Smooth muscle cell (in vitro differentiated cells): Measurements from ENCODE around the gene NT5C3B. TPM values are rescaled to one million over a fixed set of nuclear protein-coding genes. Genes with fewer than 3 reads are reported as not detected.
A peak's percentile ranks its signal among the peaks of the same experiment; 100 is the strongest.

Source experiments
- DNase-seq: peaks from one replicate; lab custom pipeline; 2025; ENCODE audit not compliant: unreplicated experiment; lab: John Stamatoyannopoulos, UW
- H2AFZ ChIP-seq: fragments of 200-600 bp; sonication (generic); 2 replicates; pipeline ENCODE4 v1.6.0; 2016; ENCODE audit warnings: antibody characterized with exemption, low read depth, mild to moderate bottlenecking
- H3F3A ChIP-seq: fragments of 200-600 bp; sonication (generic); 2 replicates; pipeline ENCODE4 v1.6.0; 2017; ENCODE audit warnings: antibody characterized with exemption, low read depth
- H3K27ac ChIP-seq: fragments of 200-600 bp; sonication (generic); 2 replicates; pipeline ENCODE4 v1.5.1; 2016; ENCODE audit warnings: low read depth, mild to moderate bottlenecking
- H3K27me3 ChIP-seq: fragments of 200-600 bp; sonication (generic); 2 replicates; pipeline ENCODE4 v1.6.1; 2016; ENCODE audit warnings: low read depth, mild to moderate bottlenecking
- H3K36me3 ChIP-seq: fragments of 200-600 bp; sonication (generic); 2 replicates; pipeline ENCODE4 v1.5.1; 2016; ENCODE audit warnings: low read depth
- H3K4me1 ChIP-seq: fragments of 200-600 bp; sonication (generic); 2 replicates; pipeline ENCODE4 v1.5.1; 2016; ENCODE audit warnings: low read depth
- H3K4me2 ChIP-seq: fragments of 200-600 bp; sonication (generic); 2 replicates; pipeline ENCODE4 v1.6.0; 2016; ENCODE audit warnings: mild to moderate bottlenecking
- H3K4me3 ChIP-seq: fragments of 200-600 bp; sonication (generic); 2 replicates; pipeline ENCODE4 v1.5.1; 2016; ENCODE audit warnings: mild to moderate bottlenecking
- H3K79me2 ChIP-seq: fragments of 200-600 bp; sonication (generic); 2 replicates; pipeline ENCODE4 v1.6.0; 2016; ENCODE audit warnings: low read depth, mild to moderate bottlenecking
- H3K9ac ChIP-seq: fragments of 200-600 bp; sonication (generic); 2 replicates; pipeline ENCODE4 v1.6.0; 2016; ENCODE audit warnings: low read depth
- H3K9me3 ChIP-seq: fragments of 200-600 bp; sonication (generic); replicated peaks from 2 replicates; pipeline ENCODE4 v1.5.1; 2016; ENCODE audit warnings: low read depth
- H4K20me1 ChIP-seq: fragments of 200-600 bp; sonication (generic); 2 replicates; pipeline ENCODE4 v1.6.0; 2016; ENCODE audit warnings: low read depth
- WGBS: methylation state at CpG from one replicate; pipeline ENCODE4 v1.1.7; 2016; ENCODE audit warnings: low lambda C conversion rate; 5-methylcytosine and 5-hydroxymethylcytosine counted together
- polyA plus RNA-seq: library from polyadenylated mRNA; unstranded; fragments of >200 nt; fragmentation: Nextera tagmentation; extraction: Ambion mirVana; gene quantifications from 2 replicates; pipeline ENCODE4 v1.2.1, GENCODE V29; 2016
- total RNA-seq: library from RNA; depleted of rRNA; stranded (reverse); fragments of >200 nt; gene quantifications from 2 replicates; pipeline ENCODE4 v1.2.3, GENCODE V29; 2014
- TF ChIP-seq, protein P1 (sequence below): fragments of 200-600 bp; sonication (generic); IDR thresholded peaks from 2 replicates; pipeline ENCODE4 v1.5.1; 2017; ENCODE audit warnings: borderline replicate concordance, mild to moderate bottlenecking, antibody characterized with exemption; ENCODE audit not compliant: insufficient read depth, poor library complexity, severe bottlenecking

Gene NT5C3B
- total and polyA plus RNA-seq, 2 experiments from 2014 or later = 46.8 to 76.3 TPM

DNA sequence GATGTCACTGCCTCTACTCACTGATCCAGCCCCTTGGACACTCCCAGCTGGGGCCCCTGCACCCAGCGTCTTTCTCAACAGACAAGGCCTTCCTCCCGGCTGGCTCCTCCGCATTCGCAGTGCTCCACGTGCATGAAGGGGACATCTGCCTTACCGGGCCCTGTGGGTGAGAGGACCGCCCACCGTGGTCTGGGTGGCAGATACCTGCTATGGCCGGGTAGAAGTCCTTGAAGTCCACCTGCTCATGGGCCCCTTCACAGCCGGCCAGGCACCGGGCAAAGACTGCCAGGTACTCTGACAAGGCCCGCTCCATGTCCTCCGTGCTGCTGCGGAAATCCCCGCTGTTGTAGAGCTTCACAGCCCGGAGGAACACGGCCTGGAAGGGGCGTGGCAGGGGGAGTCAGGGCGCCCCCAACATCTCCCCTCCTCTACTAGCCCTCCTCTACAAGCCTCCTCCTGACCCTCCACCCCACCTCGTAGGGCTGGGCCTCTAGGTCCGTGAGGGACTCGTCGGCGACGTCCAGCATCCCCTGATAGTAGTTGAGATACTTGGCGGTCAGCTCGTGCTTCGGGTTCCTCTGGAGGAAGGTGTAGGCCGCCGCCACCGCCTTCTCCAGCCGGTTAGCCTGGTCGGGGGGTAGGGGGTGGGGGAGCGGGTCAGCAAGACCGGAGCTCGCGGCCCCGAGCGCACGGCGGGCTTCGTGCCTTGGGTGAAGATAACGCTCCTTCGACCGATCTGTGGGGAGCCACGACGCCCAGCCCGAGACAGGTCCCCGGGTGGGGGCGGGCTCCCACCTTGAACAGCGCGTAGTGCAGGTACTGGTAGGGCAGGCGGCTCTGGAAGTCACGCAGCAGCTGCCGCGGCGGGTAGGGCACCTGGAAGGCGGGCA lies 25.1 kb downstream of the NT5C3B start:
- H3K79me2 ChIP-seq = peaks cover 60% of the 10 kb centered on the region
- WGBS = 18% methylated on average over 58 of the region's 58 CpGs
- H4K20me1 ChIP-seq = peaks cover 65% of the 10 kb centered on the region
- H3K27ac ChIP-seq = peak overlapping the region; percentile 92
- no peaks in the 10 kb centered on the region for H3K27me3 ChIP-seq
- peak overlapping the region; percentile 51 for H3K9ac ChIP-seq
- H3F3A ChIP-seq = peaks cover 8% of the 10 kb centered on the region
- H3K9me3 ChIP-seq = no peaks in the 10 kb centered on the region
- no peaks in the 10 kb centered on the region for H3K36me3 ChIP-seq
- H3K4me1 ChIP-seq = peaks cover 36% of the 10 kb centered on the region
- H3K4me3 ChIP-seq = peak overlapping the region; percentile 88
- peak overlapping the region; percentile 96 for H3K4me2 ChIP-seq
- peak overlapping the region; percentile 80 for H2AFZ ChIP-seq
- TF ChIP-seq, protein P1, sequence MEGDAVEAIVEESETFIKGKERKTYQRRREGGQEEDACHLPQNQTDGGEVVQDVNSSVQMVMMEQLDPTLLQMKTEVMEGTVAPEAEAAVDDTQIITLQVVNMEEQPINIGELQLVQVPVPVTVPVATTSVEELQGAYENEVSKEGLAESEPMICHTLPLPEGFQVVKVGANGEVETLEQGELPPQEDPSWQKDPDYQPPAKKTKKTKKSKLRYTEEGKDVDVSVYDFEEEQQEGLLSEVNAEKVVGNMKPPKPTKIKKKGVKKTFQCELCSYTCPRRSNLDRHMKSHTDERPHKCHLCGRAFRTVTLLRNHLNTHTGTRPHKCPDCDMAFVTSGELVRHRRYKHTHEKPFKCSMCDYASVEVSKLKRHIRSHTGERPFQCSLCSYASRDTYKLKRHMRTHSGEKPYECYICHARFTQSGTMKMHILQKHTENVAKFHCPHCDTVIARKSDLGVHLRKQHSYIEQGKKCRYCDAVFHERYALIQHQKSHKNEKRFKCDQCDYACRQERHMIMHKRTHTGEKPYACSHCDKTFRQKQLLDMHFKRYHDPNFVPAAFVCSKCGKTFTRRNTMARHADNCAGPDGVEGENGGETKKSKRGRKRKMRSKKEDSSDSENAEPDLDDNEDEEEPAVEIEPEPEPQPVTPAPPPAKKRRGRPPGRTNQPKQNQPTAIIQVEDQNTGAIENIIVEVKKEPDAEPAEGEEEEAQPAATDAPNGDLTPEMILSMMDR = no peak
- DNase-seq = no peak

DNA sequence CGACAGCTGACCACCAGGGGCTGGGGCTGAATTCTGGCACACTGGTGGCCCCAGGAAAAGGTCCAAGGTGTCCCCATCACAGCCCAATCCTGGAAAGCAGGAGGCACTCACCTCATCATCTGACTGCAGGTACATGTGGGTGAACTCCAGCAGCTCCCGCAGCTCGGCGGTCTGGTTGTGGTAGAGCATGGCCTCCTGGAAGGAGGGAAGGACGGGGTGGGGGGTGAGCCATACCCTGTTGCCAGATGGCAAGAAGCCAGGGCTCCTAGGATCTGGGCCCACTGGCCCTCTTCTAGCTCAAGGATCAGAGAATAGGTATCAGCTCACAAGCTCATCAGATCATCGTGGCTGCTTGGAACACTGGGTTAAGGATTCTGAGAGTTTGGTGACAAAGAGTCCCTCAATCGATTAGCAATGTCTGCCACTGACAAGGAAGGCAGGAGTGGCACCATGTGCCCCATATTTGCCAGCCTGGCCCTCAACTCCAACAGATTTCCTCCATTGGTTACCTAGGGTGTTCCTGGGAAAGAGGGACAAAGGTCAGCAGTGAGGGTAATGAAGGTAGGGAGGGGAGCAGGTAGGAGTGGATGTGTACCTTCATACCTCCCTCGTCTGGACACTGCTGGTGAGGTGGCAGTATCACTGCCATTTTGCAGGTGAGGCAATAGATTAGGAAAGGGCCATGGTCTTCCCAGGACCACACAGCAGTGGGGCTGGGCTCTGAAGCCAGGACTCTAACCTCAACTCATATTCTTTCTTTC lies 29.2 kb downstream of the NT5C3B start:
- Histone ChIP-seq H3K9ac (no peak overlapping the region), H3K4me2 (no peak overlapping the region), H3K27me3 (no peaks in the 10 kb centered on the region), H3K79me2 (peaks cover 29% of the 10 kb centered on the region), H3K4me1 (peaks cover 18% of the 10 kb centered on the region), H2AFZ (no peak overlapping the region), H3K4me3 (no peak overlapping the region), H4K20me1 (peaks cover 58% of the 10 kb centered on the region), H3K27ac (no peak overlapping the region), H3K9me3 (no peaks in the 10 kb centered on the region), H3K36me3 (no peaks in the 10 kb centered on the region), H3F3A (peaks cover 19% of the 10 kb centered on the region)
- DNase-seq = no peak
- WGBS = 95% methylated on average over 8 of the region's 8 CpGs
- TF ChIP-seq, protein P1 = no peak

DNA sequence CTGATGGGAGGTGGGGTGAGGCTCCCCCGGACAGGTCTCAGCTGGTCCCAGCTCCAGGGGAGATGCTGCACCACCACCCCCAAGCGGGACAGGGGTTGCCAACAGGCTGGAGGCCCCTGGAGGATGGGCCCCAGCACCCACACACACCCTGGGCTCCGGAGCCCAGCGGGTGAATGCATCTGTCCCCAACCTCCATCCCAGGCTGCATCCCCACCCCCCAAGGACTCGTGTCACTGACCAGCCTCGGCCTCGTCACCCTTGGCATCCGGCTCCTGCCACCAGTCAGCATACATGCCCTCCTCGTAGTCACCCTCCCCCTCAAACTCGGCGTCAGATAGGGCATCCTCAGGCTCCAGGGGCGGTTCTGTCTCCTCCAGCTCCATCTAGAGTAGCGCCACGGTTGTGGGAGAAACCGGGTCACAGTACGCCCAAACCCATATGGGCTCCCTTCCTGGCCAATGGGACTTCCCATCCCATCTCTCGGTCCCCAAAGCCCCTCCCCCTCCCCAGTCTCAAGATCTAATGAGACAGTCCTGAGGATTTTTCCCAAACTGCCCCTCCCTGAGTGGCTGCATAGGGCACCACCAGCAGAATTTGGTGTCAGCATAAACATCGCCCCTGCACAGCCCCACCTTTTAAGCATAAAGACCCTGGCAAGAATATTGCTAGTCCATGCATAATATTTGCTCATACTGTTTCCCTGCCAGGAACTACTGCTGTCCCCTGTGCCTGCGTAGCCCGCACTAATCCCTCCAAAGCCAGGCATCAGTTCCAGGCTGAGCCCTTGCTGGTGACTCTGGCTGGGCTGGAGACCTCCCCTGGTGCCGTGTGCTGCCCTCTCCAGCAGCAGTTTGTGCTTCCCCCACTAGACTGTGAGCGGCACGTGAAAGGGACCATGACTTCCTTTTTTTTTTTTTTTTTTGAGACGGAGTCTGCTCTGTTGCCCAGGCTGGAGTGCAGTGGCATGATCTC lies 32.7 kb downstream of the NT5C3B start:
- no peaks in the 10 kb centered on the region for H3K9me3 ChIP-seq

More for the DNA sequence above, 32.7 kb downstream of the NT5C3B start:
- peaks cover 10% of the 10 kb centered on the region for H3K4me1 ChIP-seq
- TF ChIP-seq, protein P1 = no peak
- H3K4me2 ChIP-seq = no peak overlapping the region
- no peaks in the 10 kb centered on the region for H3K27me3 ChIP-seq
- DNase-seq = no peak
- no peak overlapping the region for H3K9ac ChIP-seq
- 72% methylated on average over 23 of the region's 24 CpGs for WGBS
- H3K36me3 ChIP-seq = no peaks in the 10 kb centered on the region
- H2AFZ ChIP-seq = no peak overlapping the region
- peaks cover 19% of the 10 kb centered on the region for H3F3A ChIP-seq
- H3K4me3 ChIP-seq = no peak overlapping the region
- no peak overlapping the region for H3K27ac ChIP-seq
- H4K20me1 ChIP-seq = peaks cover 35% of the 10 kb centered on the region
- peaks cover 3% of the 10 kb centered on the region for H3K79me2 ChIP-seq
